Measurements from ENCODE around the gene SPRED2.

GRCh38 chr2:65393743-65394422 is 38.5 kb downstream of the SPRED2 start:
- TF ChIP-seq POLR2A (IDR thresholded peaks at IDR 0.05) = no peak
- TF ChIP-seq CTCF (IDR thresholded peaks at IDR 0.05) = no peak
